ENCODE data around the gene AK5. TPM values are rescaled to one million over a fixed set of nuclear protein-coding genes. Genes with fewer than 3 reads are reported as not detected.

Gene AK5
- total and polyA plus RNA-seq, 2 of the 4 experiments (the other 2 are of a cell fraction): 22.5 to 25.8 TPM

DNA sequence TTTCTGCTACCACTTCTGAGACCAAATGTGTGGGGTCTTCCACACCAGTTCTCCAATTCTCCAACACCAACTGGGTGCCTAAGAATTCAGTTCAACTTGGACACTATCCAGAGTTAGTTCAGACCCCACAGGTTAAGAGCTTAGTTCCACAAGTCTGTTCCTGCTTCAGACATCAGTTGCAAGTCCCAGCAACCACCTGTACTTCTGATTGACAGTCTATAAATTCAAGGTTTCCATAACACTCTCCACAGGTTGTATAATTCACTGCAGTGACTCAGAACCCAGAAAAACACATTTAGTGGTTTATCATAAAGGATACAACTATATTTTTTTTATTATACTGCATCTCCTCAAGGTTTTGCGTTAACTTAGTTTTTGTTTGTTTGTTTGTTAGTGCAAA is 18.7 kb downstream of the AK5 start:
- Histone ChIP-seq H3K9ac (ENCODE audit: low read depth, low read length) (no peak overlapping the region), H2AK5ac (ENCODE audit: low read depth, low read length) (no peak overlapping the region), H3K27me3 (ENCODE audit: control insufficient read depth, insufficient read depth, low read length) (no peaks in the 10 kb centered on the region), H2BK15ac (ENCODE audit: low read depth, low read length) (no peak overlapping the region), H3K23ac (ENCODE audit: low read depth, low read length) (no peak overlapping the region), H3K27ac (ENCODE audit: insufficient read depth, low read length) (no peak overlapping the region), H3K4me3 (ENCODE audit: insufficient read depth, low read depth, low read length) (no peak overlapping the region), H3K56ac (ENCODE audit: extremely low read depth, insufficient read depth, low read length) (no peak overlapping the region), H4K20me1 (ENCODE audit: insufficient read depth, low read length) (no peaks in the 10 kb centered on the region), H3K9me1 (ENCODE audit: insufficient read depth, low read length) (0 out of 2 replicates have a peak, but pooled peaks cover 3% of the 10 kb centered on the region), H2BK5ac (ENCODE audit: low read depth, low read length, poor library complexity, severe bottlenecking) (no peak overlapping the region), H2BK20ac (ENCODE audit: low read depth, low read length) (no peak overlapping the region), H4K5ac (ENCODE audit: low read depth, low read length) (no peak overlapping the region), H3K4ac (ENCODE audit: low read depth, low read length) (no peak overlapping the region), H2AFZ (replicated peaks; ENCODE audit: low read length, poor library complexity) (no peak overlapping the region), H3K36me3 (ENCODE audit: control insufficient read depth, insufficient read depth, low read length) (peaks cover 2% of the 10 kb centered on the region; the same call in 1 of the 2 replicates), H3K18ac (ENCODE audit: low read depth, low read length) (no peak overlapping the region), H3K4me1 (ENCODE audit: control insufficient read depth, insufficient read depth, low read length) (no peaks in the 10 kb centered on the region), H3K4me2 (ENCODE audit: low read depth, low read length) (no peak overlapping the region), H2AK9ac (replicated peaks; ENCODE audit: low read depth, low read length, poor library complexity) (no peak overlapping the region), H2BK120ac (ENCODE audit: low read depth, low read length) (no peak overlapping the region), H3K9me3 (ENCODE audit: control insufficient read depth, insufficient read depth, low read length) (no peaks in the 10 kb centered on the region), H4K8ac (ENCODE audit: low read depth in 2 of 2, low read length in 2 of 2) (no peak overlapping the region), H4K91ac (ENCODE audit: insufficient read depth, low read depth, low read length) (no peak overlapping the region), H3K79me1 (ENCODE audit: low read depth in 1 of 2, low read length in 2 of 2) (peaks cover 0 to 7% of the 10 kb centered on the region in 2 experiments; a peak in 1 of 4 replicates), H3K14ac (replicated peaks; ENCODE audit: low read depth, low read length) (no peak overlapping the region)
- in situ Hi-C loops (cut with MboI; ENCODE audit: low sequenced_read_pairs): no loop called here
- no peak for DNase-seq
- no TSS peak for BruUV-seq (replicated peaks)
- ChIA-PET POLR2A (ENCODE audit: unreplicated experiment) (no interaction called here), CTCF (no interaction called here)
- TF ChIP-seq MAZ (IDR thresholded peaks at IDR 0.05; ENCODE audit: borderline replicate concordance, low read depth, low read length) (no peak), NFE2L2 (IDR thresholded peaks at IDR 0.05; ENCODE audit: low read depth, low read length) (no peak), RFX5 (IDR thresholded peaks at IDR 0.05; ENCODE audit: low read depth, low read length) (no peak), SMC3 (IDR thresholded peaks at IDR 0.05; ENCODE audit: low read depth, low read length) (no peak), RCOR1 (IDR thresholded peaks at IDR 0.05; ENCODE audit: insufficient replicate concordance, low read length) (no peak), CHD1 (IDR thresholded peaks at IDR 0.05; ENCODE audit: low read depth, low read length) (no peak), MXI1 (IDR thresholded peaks at IDR 0.05; ENCODE audit: borderline replicate concordance, low read depth, low read length) (no peak), CEBPB (IDR thresholded peaks at IDR 0.05; ENCODE audit: low read depth, low read length) (no peak), BHLHE40 (IDR thresholded peaks at IDR 0.05; ENCODE audit: low read depth, low read length) (no peak), FOS (IDR thresholded peaks at IDR 0.05; ENCODE audit: low read depth, low read length) (no peak), MAFK (IDR thresholded peaks at IDR 0.05; ENCODE audit: low read depth, low read length) (no peak), POLR2A (IDR thresholded peaks at IDR 0.05; ENCODE audit: low read depth, low read length) (no peak), RAD21 (IDR thresholded peaks at IDR 0.05; ENCODE audit: low read length) (no peak)
- TF ChIP-seq, protein P1, sequence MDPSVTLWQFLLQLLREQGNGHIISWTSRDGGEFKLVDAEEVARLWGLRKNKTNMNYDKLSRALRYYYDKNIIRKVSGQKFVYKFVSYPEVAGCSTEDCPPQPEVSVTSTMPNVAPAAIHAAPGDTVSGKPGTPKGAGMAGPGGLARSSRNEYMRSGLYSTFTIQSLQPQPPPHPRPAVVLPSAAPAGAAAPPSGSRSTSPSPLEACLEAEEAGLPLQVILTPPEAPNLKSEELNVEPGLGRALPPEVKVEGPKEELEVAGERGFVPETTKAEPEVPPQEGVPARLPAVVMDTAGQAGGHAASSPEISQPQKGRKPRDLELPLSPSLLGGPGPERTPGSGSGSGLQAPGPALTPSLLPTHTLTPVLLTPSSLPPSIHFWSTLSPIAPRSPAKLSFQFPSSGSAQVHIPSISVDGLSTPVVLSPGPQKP (IDR thresholded peaks at IDR 0.05; ENCODE audit: borderline replicate concordance, low read depth, low read length): no peak
- TF ChIP-seq, protein P2, sequence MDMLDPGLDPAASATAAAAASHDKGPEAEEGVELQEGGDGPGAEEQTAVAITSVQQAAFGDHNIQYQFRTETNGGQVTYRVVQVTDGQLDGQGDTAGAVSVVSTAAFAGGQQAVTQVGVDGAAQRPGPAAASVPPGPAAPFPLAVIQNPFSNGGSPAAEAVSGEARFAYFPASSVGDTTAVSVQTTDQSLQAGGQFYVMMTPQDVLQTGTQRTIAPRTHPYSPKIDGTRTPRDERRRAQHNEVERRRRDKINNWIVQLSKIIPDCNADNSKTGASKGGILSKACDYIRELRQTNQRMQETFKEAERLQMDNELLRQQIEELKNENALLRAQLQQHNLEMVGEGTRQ (IDR thresholded peaks at IDR 0.05; ENCODE audit: low read depth, low read length): no peak
- TF ChIP-seq, protein P3, sequence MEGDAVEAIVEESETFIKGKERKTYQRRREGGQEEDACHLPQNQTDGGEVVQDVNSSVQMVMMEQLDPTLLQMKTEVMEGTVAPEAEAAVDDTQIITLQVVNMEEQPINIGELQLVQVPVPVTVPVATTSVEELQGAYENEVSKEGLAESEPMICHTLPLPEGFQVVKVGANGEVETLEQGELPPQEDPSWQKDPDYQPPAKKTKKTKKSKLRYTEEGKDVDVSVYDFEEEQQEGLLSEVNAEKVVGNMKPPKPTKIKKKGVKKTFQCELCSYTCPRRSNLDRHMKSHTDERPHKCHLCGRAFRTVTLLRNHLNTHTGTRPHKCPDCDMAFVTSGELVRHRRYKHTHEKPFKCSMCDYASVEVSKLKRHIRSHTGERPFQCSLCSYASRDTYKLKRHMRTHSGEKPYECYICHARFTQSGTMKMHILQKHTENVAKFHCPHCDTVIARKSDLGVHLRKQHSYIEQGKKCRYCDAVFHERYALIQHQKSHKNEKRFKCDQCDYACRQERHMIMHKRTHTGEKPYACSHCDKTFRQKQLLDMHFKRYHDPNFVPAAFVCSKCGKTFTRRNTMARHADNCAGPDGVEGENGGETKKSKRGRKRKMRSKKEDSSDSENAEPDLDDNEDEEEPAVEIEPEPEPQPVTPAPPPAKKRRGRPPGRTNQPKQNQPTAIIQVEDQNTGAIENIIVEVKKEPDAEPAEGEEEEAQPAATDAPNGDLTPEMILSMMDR (conservative IDR thresholded peaks at IDR 0.05; ENCODE audit: low read depth, low read length): no peak
- intact Hi-C loops (cut with micrococcal nuclease): no loop called here
- no peak for ATAC-seq (ENCODE audit: low read depth)
- dilution Hi-C loops (cut with HindIII; ENCODE audit: low sequenced_read_pairs, unreplicated experiment): no loop called here
- no CpG with 5 or more reads among the region's 1 CpG for WGBS, 2 experiments (ENCODE audit: extremely low coverage in 2 of 2, insufficient read length in 1 of 2)
